ENCODE data around the gene TBC1D13.
"Not testable (repeated sequence)": the region's sequence is repeated elsewhere in the genome, so short reads cannot be mapped to it uniquely, and the experiment has no call there.

TBC1D13 gene

DNA sequence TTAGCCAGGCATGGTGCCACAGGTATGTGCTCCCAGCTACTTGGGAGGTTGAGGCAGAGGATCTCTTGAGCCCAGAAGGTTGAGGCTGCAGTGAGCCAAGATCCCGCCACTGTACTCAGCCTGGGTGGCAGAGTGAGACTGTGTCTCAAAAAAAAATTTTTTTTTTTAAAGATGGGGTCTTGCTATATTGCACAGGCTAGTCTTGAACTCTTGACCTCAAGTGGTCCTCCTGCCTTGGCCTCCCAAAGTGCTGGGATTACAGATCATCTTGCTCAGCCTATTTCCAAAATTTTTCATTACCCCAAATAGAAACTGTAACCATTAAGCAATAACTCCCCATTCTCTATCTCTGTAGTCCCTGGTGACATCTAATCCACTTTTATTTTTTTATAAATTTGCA, 4.4 kb upstream of the TBC1D13 start:
- DNase-seq (ENCODE audit: low read depth in 4 of 4, low spot score in 1 of 4) = no peak

DNA sequence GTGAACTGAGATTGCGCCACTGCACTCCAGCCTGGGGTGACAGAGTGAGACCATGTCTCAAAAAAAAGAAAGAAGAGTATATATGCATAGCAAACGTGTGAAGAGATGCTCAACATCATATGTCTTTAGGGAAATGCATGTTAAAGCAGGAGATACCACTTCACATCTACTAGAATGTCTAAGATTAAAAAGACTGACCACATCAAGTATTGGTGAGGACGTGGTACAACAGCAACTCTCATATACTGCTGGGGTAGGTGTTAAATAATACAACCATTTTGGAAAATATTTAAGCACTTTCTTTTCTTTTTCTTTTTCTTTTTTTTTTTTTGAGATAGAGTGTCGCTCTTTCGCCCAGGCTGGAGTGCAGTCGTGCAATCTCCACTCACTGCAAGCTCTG, 1.6 kb upstream of the TBC1D13 start:
- DNase-seq (ENCODE audit: low read depth in 4 of 4, low spot score in 1 of 4) = no peak

DNA sequence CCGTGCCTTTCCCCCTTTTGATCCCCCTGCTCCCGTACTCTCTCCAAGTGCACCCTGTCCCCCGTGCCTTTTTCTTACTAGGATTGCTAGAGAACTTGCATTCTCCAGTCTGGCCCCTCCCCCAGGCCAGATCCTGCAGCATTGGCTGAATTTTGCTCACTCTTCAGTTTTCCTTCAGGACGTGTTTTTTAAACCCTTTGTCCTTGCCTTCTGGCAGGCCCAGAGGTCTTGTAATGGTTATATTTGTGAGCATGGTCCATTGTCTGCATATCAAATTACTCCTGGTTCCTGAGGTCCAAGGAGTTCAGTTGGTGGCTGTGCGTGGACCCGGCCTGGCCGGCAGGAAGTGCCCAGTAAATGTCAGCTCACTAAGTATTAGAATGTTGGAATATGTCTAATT, 606 bp downstream of the TBC1D13 start:
- DNase-seq (ENCODE audit: low read depth in 4 of 4, low spot score in 1 of 4) = no peak

DNA sequence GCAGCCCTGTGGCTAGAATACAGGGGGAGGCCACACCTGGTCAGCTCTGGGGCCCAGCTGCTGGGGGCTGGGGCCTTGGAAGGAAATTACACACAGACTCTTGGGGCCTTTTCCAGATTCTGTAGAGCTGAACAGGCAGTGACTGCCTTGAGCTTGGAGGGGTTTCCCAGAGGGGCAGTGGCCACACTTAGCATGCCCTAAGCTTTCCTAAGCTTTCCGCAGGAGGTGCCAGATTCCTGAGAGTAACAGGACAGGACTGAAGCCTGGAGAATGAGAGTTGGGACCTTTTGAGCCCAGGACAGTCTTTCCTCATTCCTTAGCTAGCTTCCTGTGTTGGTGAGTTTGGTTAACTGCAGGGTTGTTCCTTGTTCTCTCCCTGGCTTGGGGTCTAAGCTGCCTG, 1.4 kb downstream of the TBC1D13 start:
- DNase-seq (ENCODE audit: low read depth in 4 of 4, low spot score in 1 of 4) = no peak

DNA sequence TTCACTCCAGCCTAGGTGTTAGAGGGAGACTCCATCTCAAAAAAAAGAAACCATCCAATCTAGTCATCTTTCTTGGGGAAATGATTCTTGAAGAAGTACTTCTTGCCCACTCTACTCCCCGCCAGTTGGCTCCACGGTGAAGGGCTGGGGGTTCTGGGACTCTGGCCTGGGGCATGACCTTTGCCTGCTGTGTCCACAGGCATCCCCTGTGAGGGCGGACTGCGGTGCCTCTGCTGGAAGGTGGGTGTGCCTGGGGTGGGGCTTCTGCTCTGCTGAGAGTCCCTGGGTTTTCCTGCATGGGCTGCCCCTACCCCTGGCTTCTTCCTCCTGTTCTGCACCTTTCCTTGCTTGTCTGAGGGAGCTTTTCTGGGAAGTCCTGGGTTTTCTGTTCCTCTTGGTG, 3.5 kb downstream of the TBC1D13 start:
- DNase-seq (ENCODE audit: low read depth in 4 of 4, low spot score in 1 of 4) = no peak

DNA sequence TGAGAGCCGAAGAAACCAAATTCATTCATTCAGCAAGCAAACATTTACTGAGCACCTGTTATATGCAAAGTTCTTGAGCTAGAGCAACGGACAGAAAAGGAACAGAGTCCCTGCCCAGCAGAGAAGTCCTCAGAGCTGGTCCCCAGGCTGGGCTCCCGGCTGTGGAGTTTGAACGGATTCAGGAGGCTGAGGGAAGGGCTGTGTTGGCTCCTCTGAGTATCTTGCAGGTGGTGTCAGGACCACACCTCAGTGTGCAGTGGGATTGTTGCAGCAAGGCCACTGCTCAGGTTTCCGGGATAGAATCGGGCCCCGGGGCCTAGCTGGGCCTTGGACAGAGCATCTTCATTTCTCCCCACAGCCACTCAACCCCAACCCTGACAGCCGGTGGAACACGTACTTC, 5.1 kb downstream of the TBC1D13 start:
- no peak for DNase-seq (ENCODE audit: low read depth in 4 of 4, low spot score in 1 of 4)

DNA sequence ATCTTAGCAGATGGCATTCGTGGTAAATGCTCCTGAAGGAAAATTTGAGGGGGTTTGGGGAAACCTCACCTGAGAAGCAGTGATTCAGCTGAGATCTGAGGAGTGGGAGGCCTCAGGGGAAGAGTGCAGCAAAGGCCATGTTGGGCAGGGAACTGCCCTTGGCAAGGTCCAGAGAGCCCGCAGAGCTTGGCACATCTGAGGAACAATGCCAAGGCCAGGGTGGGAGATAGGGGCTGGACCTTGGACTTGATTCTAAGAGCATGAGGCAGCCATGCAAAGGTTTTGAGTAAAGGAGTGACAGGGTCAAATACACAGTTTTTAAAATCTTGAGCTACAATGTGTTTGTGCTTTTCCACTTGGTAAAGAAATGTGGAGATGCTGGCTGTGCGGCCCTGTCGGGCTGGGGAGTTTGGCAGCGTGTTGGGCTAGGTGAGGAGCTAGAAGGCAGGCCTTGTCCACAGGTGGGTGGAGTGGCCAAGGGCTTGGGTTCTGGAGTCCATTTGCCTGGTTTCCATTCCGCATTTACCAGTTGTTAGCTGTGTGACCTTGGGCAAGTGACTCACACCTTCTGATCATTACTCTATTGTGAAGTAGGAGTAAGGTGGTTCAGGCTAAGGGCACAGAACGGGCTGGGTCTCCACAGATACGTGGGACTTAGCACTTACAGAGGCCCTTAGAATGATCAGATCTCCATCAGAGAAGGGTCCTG, 6.1 kb downstream of the TBC1D13 start:
- no peak for DNase-seq (ENCODE audit: low read depth in 4 of 4, low spot score in 1 of 4)

DNA sequence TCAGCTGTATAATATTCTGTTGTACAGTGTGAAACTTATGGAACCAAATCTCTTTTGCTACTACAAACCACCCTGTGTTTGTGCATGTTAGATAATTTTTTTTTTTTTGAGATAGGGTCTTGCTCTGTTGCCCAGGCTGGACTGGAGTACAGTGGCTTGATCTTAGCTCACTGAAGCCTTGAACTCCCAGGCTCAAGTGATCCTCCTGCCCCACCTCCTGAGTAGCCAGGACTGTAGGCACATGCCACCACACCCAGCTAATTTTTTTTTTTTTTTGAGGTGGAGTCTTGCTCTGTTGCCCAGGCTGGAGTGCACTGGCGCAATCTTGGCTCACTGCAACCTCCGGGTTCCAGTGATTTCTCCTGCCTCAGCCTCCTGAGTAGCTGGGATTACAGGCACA, 7.9 kb downstream of the TBC1D13 start:
- not testable (repeated sequence) for DNase-seq (ENCODE audit: low read depth in 4 of 4, low spot score in 1 of 4)

DNA sequence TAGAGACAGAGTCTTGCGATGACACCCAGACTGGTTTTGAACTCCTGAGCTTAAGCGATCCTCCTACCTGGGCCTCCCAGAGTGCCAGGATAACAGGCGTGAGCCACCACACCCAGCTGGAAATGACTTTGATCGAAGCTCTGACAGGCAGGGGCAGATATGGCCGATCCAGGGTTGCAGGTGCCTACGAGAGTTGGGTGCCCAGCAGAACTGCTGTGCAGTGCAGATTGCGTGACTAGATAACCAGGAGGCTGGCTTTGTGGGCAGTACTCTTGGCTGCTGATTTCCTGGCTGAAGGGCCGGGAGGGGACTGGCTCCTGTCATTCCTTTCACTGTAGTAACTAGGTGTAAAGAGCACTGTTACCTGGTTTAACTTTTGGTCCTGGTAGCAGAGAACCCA, 11.8 kb downstream of the TBC1D13 start:
- no peak for DNase-seq (ENCODE audit: low read depth in 4 of 4, low spot score in 1 of 4)

DNA sequence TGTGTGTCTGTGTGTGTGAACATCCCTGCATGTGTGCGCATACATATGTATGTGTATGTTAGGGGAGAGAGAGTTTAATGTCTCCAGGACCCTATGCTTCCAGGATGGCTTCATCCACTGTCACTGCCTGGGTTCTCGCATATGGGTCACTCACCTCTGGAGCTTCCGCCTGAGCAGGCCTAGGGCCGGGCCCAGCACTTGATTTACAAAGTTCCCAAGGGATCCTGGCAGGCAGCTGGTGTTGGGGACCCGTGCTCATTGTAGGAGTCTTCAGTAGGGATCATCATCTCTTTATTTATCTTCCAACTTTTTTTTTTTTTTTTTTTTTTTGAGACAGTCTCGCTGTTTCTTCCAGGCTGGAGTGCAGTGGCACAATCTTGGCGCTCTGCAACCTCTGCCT, 13.0 kb downstream of the TBC1D13 start:
- DNase-seq (ENCODE audit: low read depth in 4 of 4, low spot score in 1 of 4) = no peak

DNA sequence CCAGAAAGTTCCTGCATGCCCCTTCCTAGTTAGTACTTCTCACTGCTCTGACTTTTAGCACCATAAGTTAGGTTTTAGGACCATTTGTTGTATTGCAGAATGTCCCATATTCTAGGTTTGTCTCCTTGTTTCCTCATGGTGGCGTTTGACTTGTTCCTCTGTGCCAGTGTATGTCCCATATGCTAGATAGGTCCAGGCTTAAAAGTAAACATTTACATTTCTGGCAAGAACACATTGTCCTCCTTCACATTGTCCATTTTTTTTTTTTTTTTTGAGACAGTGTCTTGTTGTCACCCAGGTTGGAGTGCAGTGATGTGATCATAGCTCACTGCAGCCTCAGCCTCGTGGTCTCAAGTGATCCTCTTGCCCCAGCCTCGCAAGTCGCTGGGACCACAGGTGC, 15.4 kb downstream of the TBC1D13 start:
- no peak for DNase-seq (ENCODE audit: low read depth in 4 of 4, low spot score in 1 of 4)

DNA sequence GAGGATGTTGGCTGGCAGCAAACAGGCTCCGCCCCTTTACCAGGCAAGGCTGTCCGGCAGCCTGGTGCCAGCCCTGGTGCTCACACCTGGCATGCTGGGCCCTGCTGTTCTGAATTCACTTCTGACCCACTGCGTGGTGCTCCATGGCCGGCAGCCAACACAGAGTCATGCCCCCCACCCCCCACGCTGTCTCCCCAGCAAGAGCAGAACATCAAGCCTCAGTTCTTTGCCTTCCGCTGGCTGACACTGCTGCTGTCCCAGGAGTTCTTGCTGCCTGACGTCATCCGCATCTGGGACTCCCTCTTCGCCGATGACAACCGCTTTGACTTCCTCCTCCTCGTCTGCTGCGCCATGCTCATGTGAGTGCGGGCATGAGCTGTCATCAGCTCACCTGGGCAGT, 18.6 kb downstream of the TBC1D13 start:
- no peak for DNase-seq (ENCODE audit: low read depth in 4 of 4, low spot score in 1 of 4)

DNA sequence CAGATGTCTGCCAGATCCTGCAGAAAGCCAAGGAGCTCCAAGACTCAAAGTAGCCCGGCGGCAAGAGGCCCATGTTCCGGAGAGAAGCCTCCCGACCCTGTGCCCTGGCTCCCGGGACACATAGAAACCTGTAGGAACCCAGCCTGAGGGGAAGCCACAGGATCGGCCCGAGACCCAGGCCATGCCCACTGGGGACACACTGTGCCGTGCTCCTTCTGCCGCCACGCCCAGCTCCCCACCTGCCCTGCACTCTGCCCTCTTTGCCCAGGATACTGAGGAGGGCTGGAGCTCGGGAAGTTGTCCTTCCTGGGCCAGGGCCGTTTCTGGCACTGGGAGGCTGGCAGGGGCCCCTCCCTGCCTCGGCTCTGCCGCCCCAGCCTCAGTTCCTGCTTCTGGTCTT, 20.8 kb downstream of the TBC1D13 start:
- no peak for DNase-seq (ENCODE audit: low read depth in 4 of 4, low spot score in 1 of 4)

DNA sequence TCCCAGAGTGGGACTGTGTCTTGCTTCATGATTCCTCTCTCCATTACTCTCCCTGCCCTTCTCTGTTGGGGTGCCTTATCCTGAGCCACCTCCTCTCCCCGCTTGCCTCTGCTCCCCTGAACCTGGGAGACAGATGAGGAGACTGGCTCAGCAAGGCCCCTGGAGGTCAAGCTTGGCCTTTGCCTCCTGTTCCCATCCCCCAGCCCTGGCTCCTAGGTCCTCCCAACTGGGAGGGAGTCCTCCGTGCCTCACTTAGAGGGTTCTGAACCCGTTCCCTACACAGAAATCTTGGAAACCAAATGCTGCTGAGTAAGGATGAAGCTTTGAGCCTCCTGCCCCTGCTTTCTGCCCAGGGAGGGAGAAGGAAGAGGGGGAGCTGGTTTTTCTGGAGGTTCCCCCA, 21.5 kb downstream of the TBC1D13 start:
- no peak for DNase-seq (ENCODE audit: low read depth in 4 of 4, low spot score in 1 of 4)

DNA sequence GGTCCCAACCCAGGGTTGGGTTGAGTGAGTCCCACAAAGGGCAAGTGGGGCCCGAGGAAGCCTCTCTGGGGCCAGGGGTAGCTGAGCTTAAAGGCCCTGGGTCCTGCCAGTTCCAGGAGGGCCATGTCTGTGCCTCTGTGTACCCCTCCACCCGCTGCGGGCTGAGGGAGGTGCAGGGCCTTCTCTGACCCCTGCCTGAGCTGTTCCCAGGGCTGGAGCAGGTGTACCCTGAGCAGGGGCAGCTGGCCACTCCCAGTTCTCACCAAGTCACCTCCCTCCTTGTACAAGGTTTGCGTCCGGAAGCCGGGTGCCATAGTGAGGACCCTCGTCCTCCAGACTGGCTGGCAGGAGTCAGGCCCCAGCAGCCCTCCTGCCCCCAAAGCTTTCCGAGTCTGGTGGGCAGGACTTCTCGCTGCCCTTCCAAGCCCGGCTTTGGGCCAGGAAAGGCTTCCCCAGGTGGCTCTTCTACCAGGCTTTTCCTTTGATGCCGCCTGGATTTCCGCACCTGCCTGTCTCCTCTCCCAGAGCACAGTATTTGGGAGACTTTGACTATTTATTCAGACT, 22.1 kb downstream of the TBC1D13 start:
- no peak for DNase-seq (ENCODE audit: low read depth in 4 of 4, low spot score in 1 of 4)

DNA sequence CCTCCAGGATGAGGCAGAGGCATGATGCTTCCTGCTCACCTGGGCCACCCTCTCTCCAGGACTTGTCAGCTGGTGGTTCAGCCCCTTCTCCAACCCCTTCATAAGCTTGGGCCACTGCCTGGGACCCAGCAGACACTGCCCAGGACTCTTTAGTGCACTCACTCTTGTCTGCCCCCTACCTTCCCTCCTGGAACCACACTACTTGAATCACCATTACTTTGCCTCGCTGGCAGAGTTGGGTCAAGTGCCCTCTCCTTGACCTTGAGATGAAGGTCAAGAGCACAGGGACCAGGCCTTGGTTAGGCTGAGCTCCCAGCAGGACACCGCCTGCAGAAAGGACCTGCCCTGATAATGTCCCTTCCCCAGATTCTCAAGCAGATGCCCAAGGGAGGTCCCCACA, 22.8 kb downstream of the TBC1D13 start:
- no peak for DNase-seq (ENCODE audit: low read depth in 4 of 4, low spot score in 1 of 4)

DNA sequence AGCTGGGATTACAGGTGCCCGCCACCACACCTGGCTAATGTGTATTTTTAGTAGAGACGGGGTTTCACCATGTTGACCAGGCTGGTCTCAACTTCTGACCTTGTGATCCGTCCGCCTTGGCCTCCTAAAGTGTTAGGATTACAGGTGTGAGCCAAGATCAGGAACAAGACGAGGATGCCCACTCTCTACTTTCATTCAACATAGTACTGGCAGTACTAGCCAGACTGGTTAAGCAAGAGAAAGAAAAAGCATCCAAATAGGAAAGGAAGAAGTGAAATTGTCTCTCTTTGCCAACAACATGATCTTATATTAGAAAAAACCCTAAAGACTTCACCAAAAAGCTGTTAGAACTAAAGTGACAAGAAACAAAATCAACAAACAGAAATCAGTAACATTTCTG, 23.8 kb downstream of the TBC1D13 start:
- DNase-seq (ENCODE audit: low read depth in 4 of 4, low spot score in 1 of 4) = no peak

DNA sequence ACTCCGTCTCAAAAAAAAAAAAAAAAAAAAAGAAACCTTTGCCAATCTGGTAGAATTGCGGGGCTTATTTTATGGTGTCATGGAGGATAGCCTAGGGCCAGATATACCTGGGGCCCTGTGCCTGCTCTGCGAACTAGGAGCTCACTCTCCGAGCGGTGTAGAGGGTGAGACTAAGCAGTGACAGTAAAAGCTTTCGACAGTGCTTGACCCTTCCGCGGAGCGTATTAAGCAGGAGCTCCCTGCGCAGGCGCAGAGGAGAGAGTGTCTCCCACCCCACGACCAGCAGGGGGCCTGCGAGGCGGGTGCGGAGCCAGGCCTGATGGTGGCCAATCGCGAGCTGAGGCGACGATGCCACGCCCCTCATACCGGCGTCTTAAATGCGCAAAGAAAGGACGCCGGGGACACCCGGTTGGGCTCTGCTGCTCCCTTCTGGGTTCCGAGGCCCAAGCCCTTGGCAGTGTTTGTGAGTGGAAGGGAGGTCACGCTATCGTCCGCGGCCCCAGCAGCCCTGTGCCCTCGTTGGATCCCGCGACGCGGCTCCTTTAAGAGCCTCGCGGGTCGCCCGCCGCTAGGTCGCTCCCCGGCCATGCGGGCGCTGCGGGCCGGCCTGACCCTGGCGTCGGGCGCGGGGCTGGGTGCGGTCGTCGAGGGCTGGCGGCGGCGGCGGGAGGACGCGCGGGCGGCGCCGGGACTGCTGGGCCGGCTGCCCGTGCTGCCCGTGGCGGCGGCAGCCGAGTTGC, 31.2 kb downstream of the TBC1D13 start, which contains the start of gene ENDOG:
ENDOG (plus strand) TSS at position 402 of the 740 bp plus-strand sequence; CDS start at position 587, 185 bp downstream.
- peak; percentile 90 to 97 (median 94) for DNase-seq (ENCODE audit: low read depth in 4 of 4, low spot score in 1 of 4)

DNA sequence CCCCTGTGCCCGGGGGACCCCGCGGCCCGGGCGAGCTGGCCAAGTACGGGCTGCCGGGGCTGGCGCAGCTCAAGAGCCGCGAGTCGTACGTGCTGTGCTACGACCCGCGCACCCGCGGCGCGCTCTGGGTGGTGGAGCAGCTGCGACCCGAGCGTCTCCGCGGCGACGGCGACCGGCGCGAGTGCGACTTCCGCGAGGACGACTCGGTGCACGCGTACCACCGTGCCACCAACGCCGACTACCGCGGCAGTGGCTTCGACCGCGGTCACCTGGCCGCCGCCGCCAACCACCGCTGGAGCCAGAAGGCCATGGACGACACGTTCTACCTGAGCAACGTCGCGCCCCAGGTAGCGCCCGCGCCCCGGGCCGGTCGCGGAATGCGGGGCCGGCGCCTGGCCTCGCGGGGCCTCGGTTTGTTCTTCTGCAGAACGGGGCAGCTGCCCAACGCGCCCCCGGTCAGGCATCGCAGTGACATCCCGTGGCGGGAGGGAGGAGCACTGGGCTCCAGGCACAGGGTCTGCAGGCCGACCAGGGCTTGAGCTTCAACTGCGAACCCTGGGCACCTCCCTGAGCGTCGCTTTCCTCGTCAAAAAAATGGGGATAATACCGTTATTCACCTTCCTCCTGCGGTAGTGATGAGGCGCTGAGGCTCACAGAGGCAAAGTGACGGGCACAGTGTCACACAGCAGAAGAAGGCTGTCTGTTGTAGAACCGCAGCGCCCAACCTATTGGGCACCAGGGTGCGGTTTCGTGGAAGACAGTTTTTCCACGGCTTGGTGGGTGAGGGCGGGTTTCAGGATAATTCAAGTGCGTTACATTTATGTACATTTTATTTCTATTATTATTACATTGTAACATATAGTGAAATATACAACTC, 32.0 kb downstream of the TBC1D13 start:
- DNase-seq (ENCODE audit: low read depth in 4 of 4, low spot score in 1 of 4) = peak in 3 of 4 experiments; percentile 21 to 46 (median 27)

DNA sequence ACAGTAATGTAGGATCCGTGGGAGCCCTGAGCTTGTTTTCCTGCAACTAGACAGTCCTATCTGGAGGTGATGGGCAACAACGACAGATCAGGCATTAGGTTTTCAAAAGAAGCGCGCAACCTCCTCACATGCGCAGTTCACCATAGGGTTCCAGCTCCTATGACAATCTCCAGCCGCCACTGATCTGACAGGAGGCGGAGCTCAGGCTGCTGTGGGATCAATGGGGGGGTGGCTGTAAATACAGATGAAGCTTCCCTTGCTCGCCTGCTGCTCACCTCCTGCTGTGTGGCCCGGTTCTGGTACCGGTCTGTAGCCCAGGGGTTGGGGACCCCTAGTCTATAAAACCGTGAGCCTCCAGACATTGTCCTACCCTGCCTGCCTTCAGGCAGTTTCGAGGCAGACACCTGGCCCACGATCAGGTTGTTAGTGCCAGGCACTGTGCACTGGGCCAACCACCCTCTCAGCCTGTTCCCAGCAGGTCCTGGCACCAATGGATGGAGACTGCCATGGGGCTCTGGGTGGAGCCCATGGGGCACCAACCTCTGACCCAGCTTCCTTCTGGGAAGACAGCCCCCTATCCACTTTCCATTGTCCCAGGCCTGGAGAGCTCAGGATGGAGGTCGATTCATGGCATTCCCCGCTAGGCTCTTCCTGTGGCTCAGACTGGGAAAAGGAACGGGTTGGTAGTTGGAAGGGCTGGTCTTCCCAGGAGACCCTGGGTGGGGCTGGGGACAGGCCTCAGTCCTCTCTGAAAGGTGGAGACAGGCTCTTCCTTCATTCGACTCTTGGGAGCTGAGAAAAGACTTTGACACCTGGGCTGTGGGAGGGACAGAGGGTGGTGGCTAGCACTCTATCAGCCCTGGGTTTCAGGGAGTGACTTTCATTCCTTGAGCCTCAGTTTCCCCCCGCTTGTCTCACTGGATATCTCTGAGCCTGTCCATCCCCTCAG, 32.9 kb downstream of the TBC1D13 start:
- no peak for DNase-seq (ENCODE audit: low read depth in 4 of 4, low spot score in 1 of 4)
